Ascending aorta (tissue), 2 donors: ENCODE measurements around the gene HGFAC. TPM values are rescaled to one million over a fixed set of nuclear protein-coding genes. Genes with fewer than 3 reads are reported as not detected.

Experiments used
- DNase-seq, 2 donors: peaks; one replicate each; pipeline ENCODE4 v3.0.0-alpha.2; 2019; ENCODE audit warnings: low spot score in 2 of 2
- H3K27ac ChIP-seq, 2 donors: fragments of 200-600 bp; sonication (generic); one replicate each; pipeline ENCODE4 v1.5.1; 2016 to 2017; ENCODE audit warnings: mild to moderate bottlenecking in 1 of 2
- H3K27me3 ChIP-seq: fragments of 200-600 bp; sonication (generic); one replicate; pipeline ENCODE4 v1.5.1; 2017
- H3K36me3 ChIP-seq, 2 donors: fragments of 200-600 bp; sonication (generic); one replicate each; pipeline ENCODE4 v1.5.1; 2016
- H3K4me1 ChIP-seq, 2 donors: fragments of 200-600 bp; sonication (generic); one replicate each; pipeline ENCODE4 v1.5.1; 2016 to 2017; ENCODE audit warnings: mild to moderate bottlenecking in 1 of 2
- H3K4me3 ChIP-seq, 2 donors: fragments of 200-600 bp; sonication (generic); one replicate each; pipeline ENCODE4 v1.5.1; 2016 to 2017; ENCODE audit warnings: mild to moderate bottlenecking in 1 of 2
- H3K9me3 ChIP-seq, 2 donors: fragments of 200-600 bp; sonication (generic); one replicate each; pipeline ENCODE4 v1.5.1; 2016
- intact Hi-C: fragments of 100-400 bp; cut with DNase I; formaldehyde crosslinking; loops from one replicate; pipeline ENCODE4 v1.15.1; 2023
- total RNA-seq: library from RNA; depleted of rRNA; stranded (reverse); fragments of >200 nt; gene quantifications from one replicate; pipeline ENCODE4 v1.1.0, GENCODE V29; 2016
- TF ChIP-seq, protein P1 (sequence below), 3 experiments: fragments of 200-600 bp in 2 of 3; fragments of 450-650 bp in 1 of 3; sonication (generic) in 2 of 3; IDR thresholded peaks; one replicate each; pipeline ENCODE4 v1.5.1; 2016 to 2019; ENCODE audit warnings: antibody characterized with exemption in 3 of 3, mild to moderate bottlenecking in 1 of 3, moderate library complexity in 1 of 3

The HGFAC gene
- total RNA-seq, 1 donor from 2014 or later = 2.2 TPM

DNA sequence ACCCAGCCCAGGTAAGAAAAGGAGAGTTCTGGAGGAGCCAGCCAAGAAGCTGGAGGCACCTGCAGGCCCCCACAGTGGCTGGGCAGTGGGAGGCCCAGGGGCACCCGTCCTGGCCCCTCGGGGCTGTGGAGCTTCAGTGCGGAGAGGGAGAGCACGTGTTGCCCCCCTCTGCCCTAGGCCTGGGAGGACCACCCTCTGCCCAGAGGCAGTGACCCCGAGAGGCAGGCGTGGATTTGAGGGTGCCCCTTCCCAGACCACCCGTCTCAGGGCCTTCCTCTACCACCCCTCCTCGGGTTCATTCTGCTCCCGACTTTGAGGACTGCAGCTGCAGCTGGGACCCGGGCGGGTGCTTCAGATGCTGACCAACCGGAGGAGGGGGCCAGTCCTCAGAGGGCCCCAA lies 12.1 kb upstream of the HGFAC start:
- no peaks in the 10 kb centered on the region for H3K4me1 ChIP-seq
- H3K27me3 ChIP-seq = no peaks in the 10 kb centered on the region
- intact Hi-C loops = no loop called here
- TF ChIP-seq, protein P1, sequence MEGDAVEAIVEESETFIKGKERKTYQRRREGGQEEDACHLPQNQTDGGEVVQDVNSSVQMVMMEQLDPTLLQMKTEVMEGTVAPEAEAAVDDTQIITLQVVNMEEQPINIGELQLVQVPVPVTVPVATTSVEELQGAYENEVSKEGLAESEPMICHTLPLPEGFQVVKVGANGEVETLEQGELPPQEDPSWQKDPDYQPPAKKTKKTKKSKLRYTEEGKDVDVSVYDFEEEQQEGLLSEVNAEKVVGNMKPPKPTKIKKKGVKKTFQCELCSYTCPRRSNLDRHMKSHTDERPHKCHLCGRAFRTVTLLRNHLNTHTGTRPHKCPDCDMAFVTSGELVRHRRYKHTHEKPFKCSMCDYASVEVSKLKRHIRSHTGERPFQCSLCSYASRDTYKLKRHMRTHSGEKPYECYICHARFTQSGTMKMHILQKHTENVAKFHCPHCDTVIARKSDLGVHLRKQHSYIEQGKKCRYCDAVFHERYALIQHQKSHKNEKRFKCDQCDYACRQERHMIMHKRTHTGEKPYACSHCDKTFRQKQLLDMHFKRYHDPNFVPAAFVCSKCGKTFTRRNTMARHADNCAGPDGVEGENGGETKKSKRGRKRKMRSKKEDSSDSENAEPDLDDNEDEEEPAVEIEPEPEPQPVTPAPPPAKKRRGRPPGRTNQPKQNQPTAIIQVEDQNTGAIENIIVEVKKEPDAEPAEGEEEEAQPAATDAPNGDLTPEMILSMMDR (IDR thresholded peaks at IDR 0.05) = no peak
- DNase-seq = no peak
- no peaks in the 10 kb centered on the region for H3K9me3 ChIP-seq
- H3K4me3 ChIP-seq = no peak overlapping the region
- H3K36me3 ChIP-seq = peaks cover 0 to 12% of the 10 kb centered on the region in 2 donors
- H3K27ac ChIP-seq = no peak overlapping the region

DNA sequence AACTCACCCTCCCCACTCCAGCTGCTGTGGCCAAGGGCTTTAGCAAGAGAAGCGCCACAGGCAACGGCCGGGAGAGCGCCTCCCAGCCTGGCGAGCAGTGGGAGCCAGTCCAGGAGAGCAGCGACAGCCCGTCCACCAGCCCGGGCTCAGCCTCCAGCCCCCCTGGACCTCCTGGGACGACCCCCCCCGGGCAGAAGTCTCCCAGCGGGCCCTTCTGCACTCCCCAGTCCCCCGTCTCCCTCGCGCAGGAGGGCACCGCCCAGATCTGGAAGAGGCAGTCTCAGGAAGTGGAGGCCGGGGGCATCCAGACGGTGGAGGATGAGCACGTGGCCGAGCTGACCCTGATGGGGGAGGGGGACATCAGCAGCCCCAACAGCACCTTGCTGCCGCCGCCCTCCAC lies 11.2 kb upstream of the HGFAC start:
- Histone ChIP-seq H3K4me1 (no peaks in the 10 kb centered on the region), H3K9me3 (no peaks in the 10 kb centered on the region), H3K36me3 (peaks cover 0 to 12% of the 10 kb centered on the region in 2 donors), H3K4me3 (no peak overlapping the region), H3K27ac (no peak overlapping the region), H3K27me3 (no peaks in the 10 kb centered on the region)
- intact Hi-C loops = no loop called here
- TF ChIP-seq, protein P1 (IDR thresholded peaks at IDR 0.05) = no peak
- no peak for DNase-seq

- H3K36me3 ChIP-seq = peaks cover 0 to 12% of the 10 kb centered on the region in 2 donors
- no peak for DNase-seq
- intact Hi-C loops = no loop called here
Measured at GRCh38 chr4:3431446-3431993, 10.2 kb upstream of the HGFAC start.

GRCh38 chr4:3432381-3432790 lies 9.4 kb upstream of the HGFAC start:
- Histone ChIP-seq H3K27ac (no peak overlapping the region), H3K4me1 (peaks cover 0 to 7% of the 10 kb centered on the region in 2 donors), H3K9me3 (no peaks in the 10 kb centered on the region), H3K36me3 (peaks cover 0 to 12% of the 10 kb centered on the region in 2 donors), H3K4me3 (no peak overlapping the region), H3K27me3 (no peaks in the 10 kb centered on the region)
- no peak for DNase-seq
- TF ChIP-seq, protein P1 (IDR thresholded peaks at IDR 0.05) = no peak
- intact Hi-C loops = no loop called here

More at GRCh38 chr4:3431446-3431993, 10.2 kb upstream of the HGFAC start:
- H3K4me1 ChIP-seq = no peaks in the 10 kb centered on the region
- no peak overlapping the region for H3K27ac ChIP-seq
- H3K4me3 ChIP-seq = no peak overlapping the region
- no peaks in the 10 kb centered on the region for H3K27me3 ChIP-seq
- TF ChIP-seq, protein P1 (IDR thresholded peaks at IDR 0.05) = no peak
- H3K9me3 ChIP-seq = no peaks in the 10 kb centered on the region

GRCh38 chr4:3433138-3433869 lies 8.5 kb upstream of the HGFAC start:
- Histone ChIP-seq H3K36me3 (peaks cover 0 to 12% of the 10 kb centered on the region in 2 donors), H3K27ac (no peak overlapping the region), H3K4me3 (no peak overlapping the region), H3K9me3 (no peaks in the 10 kb centered on the region), H3K27me3 (no peaks in the 10 kb centered on the region), H3K4me1 (peaks cover 0 to 7% of the 10 kb centered on the region in 2 donors)
- DNase-seq = no peak
- intact Hi-C loops = no loop called here
- TF ChIP-seq, protein P1 (IDR thresholded peaks at IDR 0.05) = no peak
